Activated CD8-positive, alpha-beta memory T cell treated with anti-CD3 and anti-CD28 coated beads, Interleukin-2, amount 10 ng/mL, durations not matched to agents 7 days and 5 days (primary cell): ENCODE data around the gene MMP20. TPM values are rescaled to one million over a fixed set of nuclear protein-coding genes. Genes with fewer than 3 reads are reported as not detected.

Source experiments
- ATAC-seq: fragments of 150-1000 bp; cut with Tn5 transposase; one replicate; pipeline ENCODE4 v1.10.0; 2021; ENCODE audit warnings: moderate library complexity
- CTCF ChIA-PET: fragments of 350-600 bp; sonication (Branson Sonifier 250); formaldehyde crosslinking; loops from one replicate; lab custom pipeline; 2021; ENCODE audit warnings: antibody characterized with exemption; lab: Charles Lee
- DNase-seq: peaks from one replicate; pipeline ENCODE4 v3.0.0-alpha.2; 2020
- H3K27ac Mint-ChIP-seq: one replicate; pipeline ENCODE4 v1.8.0; 2021; ENCODE audit warnings: mild to moderate bottlenecking, mixed read lengths
- H3K27me3 Mint-ChIP-seq: one replicate; pipeline ENCODE4 v1.8.0; 2021; ENCODE audit warnings: mixed read lengths
- H3K36me3 Mint-ChIP-seq: one replicate; pipeline ENCODE4 v1.8.0; 2021; ENCODE audit warnings: mild to moderate bottlenecking, mixed read lengths
- H3K4me1 Mint-ChIP-seq: one replicate; pipeline ENCODE4 v1.8.0; 2021; ENCODE audit warnings: mixed read lengths
- H3K4me3 Mint-ChIP-seq: one replicate; pipeline ENCODE4 v1.8.0; 2021; ENCODE audit warnings: mild to moderate bottlenecking, moderate library complexity, mixed read lengths
- H3K9me3 Mint-ChIP-seq: one replicate; pipeline ENCODE4 v1.8.0; 2022; ENCODE audit warnings: low read depth, mixed read lengths
- total RNA-seq, 2 experiments: library from RNA; stranded (reverse); gene quantifications; one replicate each; pipeline ENCODE4 v1.2.3, GENCODE V29; 2021

The MMP20 gene
- total RNA-seq, 2 experiments from 2014 or later, result not detected

DNA sequence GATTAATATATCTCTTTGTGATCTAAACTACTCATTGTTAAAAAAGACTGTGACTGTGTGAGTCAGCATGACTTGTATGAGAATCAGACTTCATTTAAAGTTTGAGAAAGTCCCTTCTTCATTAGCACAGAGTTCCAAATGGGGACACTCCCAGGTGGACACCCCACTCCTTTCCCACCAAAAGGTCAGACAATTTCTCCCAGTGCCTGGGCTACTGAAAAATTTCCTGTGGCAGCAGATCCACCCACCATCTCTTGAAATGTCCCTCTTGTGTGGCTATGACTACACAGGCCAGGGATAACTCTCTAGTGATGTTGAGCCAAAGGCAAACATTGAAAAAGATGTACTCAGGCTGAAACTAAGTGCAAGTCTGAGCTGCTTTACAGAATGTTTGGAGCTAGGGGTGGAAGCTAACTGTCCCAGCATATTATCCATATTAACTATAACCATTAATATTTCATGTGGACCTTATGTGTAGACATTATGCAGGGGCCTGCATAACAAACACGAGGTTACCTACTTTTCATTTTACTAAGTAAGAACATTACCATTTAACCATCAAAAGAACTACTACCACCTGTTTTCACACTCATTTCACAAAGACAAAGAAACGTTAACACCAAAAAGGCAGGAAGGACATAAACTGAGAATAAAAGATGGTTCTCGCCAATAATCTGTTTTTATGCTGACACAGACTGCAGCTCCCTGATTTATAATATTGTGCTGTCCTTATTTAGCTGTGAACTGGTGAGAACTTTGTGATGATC lies 44.8 kb downstream of the MMP20 start:
- no peak overlapping the region for H3K27ac Mint-ChIP-seq
- ATAC-seq, result no peak
- DNase-seq, result no peak
- peaks cover 3% of the 10 kb centered on the region for H3K9me3 Mint-ChIP-seq
- H3K4me3 Mint-ChIP-seq, result no peak overlapping the region
- peaks cover 7% of the 10 kb centered on the region for H3K36me3 Mint-ChIP-seq
- H3K4me1 Mint-ChIP-seq, result peaks cover 24% of the 10 kb centered on the region
- CTCF ChIA-PET, result interaction anchor here (1.5 kb wide), 1 partner anchor 33 kb away, joined by 3 read pairs; no protein-coding TSS in a partner anchor
- no peaks in the 10 kb centered on the region for H3K27me3 Mint-ChIP-seq

DNA sequence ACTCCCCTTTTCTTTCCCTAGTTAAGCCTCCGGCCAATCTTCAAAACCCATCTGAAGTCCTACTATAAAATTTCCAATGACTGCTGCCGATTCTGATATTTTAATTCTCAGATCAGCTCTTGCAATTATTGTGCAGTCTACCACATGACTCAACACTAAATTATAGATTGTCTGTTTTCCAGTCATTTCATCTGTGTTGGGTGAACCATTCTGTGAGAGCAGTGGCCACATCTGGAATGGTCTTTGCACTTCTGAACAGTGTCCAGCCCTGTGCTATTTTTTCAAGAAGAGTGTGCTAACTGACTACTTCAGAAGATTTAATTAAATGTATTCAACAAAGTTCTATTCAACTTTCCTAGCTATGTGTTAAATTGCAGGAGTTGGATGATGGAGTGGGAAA lies 47.4 kb downstream of the MMP20 start:
- Mint-ChIP-seq H3K4me3 (no peak overlapping the region), H3K36me3 (peaks cover 4% of the 10 kb centered on the region), H3K27ac (no peak overlapping the region), H3K9me3 (no peaks in the 10 kb centered on the region), H3K27me3 (no peaks in the 10 kb centered on the region), H3K4me1 (peaks cover 24% of the 10 kb centered on the region)
- CTCF ChIA-PET, result no interaction called here
- ATAC-seq, result peak; percentile 23
- no peak for DNase-seq

DNA sequence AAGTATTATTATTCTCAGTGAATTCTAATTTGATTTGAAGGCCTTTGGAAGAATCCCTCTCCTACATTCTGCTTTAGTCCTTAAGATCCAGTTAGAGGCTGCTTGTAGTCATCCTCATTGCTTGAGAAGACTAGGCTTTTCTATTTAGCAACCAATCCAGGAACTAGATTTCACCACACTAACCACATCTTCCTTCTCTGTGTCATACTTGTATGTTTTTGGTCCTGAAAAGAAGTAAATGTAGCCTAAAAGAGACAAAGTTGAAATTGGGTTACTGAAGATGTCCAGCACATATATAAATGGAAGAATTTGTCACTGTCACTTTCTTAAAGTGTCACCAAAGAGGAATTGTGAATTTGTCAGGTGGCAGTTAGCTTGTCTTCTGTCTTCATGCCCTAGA lies 48.0 kb downstream of the MMP20 start:
- Mint-ChIP-seq H3K9me3 (no peaks in the 10 kb centered on the region), H3K4me3 (no peak overlapping the region), H3K36me3 (peaks cover 2% of the 10 kb centered on the region)

DNA sequence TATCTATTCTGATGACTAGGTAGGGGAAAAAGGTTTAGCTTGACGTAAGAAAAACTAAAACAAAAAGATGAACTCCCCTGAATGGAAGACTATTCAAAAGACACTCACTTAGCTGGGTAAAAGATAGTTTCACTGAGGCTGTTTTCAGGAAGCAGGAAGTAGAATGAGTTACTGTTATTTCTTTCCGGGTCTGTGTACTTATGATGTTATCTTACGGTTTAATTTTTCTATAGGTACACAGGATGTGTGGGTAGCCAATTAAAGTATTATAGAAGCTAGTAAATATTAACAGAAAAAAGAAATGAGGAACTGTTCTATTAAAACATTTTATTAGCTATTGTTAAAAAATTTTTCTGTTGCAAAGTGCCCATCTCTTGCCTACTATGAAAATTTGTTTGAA lies 48.8 kb downstream of the MMP20 start:
- Mint-ChIP-seq H3K27me3 (peaks cover 9% of the 10 kb centered on the region), H3K36me3 (peaks cover 2% of the 10 kb centered on the region), H3K4me1 (peaks cover 24% of the 10 kb centered on the region), H3K27ac (peak overlapping the region; percentile 29), H3K9me3 (no peaks in the 10 kb centered on the region), H3K4me3 (no peak overlapping the region)
- no peak for ATAC-seq
- no peak for DNase-seq
- CTCF ChIA-PET, result interaction anchor here (0.8 to 1.3 kb wide), 2 partner anchors 12 to 35 kb away, joined by 3 read pairs; no protein-coding TSS in a partner anchor

More for the DNA sequence above, 48.0 kb downstream of the MMP20 start:
- Mint-ChIP-seq H3K27me3 (peaks cover under 1% of the 10 kb centered on the region), H3K4me1 (peaks cover 24% of the 10 kb centered on the region), H3K27ac (no peak overlapping the region)
- CTCF ChIA-PET, result interaction anchor here (1.3 kb wide), 1 partner anchor 34 kb away, joined by 3 read pairs; no protein-coding TSS in a partner anchor
- DNase-seq (no peak), ATAC-seq (peak; percentile 78)

DNA sequence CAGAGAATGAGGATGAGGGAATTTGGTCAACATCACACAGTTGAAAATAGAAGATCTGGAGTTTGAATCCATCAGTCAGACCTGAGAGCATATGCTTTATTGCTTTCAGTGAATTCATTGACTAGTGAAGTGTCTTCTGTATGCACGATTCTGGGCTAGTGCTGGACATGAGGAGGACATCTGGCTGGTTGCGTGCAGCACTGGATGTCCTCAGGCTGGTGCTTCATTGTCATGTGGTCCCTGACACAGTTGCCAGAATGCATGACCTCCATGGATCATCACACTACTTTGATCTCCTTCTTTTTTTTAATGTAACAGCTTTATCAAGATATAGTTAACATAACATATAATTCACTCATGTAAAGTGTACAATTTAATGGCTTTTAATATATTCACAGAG lies 50.1 kb downstream of the MMP20 start:
- Mint-ChIP-seq H3K27ac (no peak overlapping the region), H3K4me3 (no peak overlapping the region), H3K27me3 (peaks cover 9% of the 10 kb centered on the region), H3K36me3 (peaks cover 2% of the 10 kb centered on the region), H3K4me1 (peaks cover 23% of the 10 kb centered on the region), H3K9me3 (no peaks in the 10 kb centered on the region)
- CTCF ChIA-PET, result no interaction called here
- no peak for DNase-seq
- no peak for ATAC-seq

DNA sequence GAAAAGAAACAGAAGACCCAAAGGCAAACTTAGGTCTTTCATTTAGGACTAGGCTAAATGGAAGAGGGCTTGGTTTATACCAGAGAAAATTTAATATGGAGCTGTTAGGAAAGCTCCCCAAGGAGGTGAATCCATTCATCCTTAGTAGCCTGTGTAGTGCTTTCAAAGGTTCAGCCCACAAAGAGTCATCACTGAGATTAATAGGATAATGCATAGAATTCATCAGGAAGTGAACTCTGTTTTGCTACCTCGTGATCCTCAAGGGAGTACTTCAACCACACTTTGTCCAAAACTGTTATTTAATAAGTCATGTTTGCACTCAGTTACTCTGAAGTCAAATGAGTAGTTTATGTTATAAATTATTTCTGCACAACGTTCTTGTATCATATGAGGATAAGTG lies 51.3 kb downstream of the MMP20 start:
- no peak for ATAC-seq
- DNase-seq, result no peak
- Mint-ChIP-seq H3K4me1 (peaks cover 21% of the 10 kb centered on the region), H3K27ac (no peak overlapping the region), H3K4me3 (no peak overlapping the region), H3K9me3 (no peaks in the 10 kb centered on the region), H3K36me3 (peaks cover 7% of the 10 kb centered on the region), H3K27me3 (peaks cover 13% of the 10 kb centered on the region)
- CTCF ChIA-PET, result no interaction called here

DNA sequence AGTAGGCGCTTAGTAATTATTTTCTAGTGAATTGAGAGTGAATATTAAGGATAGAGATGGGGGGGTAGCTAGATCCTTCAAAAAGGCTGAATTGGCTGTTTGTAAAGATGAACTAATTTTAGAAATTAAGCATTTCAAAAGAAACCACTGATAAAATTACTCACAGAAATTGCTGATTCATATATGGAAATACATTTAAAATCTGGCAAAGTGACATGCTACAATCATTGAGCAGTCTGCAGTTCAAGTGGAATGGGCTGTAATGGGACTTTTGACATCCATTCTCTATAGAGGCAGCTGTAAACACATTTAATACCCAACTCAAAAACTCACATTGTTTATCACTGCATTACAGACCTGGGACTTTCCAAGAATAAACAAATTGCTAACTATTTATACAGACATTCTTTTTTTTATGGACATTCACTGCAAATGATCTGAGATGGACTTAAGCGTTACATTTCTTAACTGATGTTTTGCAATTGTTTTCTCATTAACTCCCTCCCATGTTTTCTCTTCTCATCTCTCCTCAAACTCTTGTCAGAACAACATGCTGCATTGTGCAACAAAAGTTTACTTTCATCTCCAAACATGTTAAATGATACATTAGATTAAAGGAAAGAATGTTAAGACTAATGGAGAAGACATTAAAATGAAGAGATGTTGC lies 52.4 kb downstream of the MMP20 start:
- H3K4me1 Mint-ChIP-seq, result peaks cover 18% of the 10 kb centered on the region
- CTCF ChIA-PET, result no interaction called here
- H3K27me3 Mint-ChIP-seq, result peaks cover 13% of the 10 kb centered on the region
- H3K27ac Mint-ChIP-seq, result no peak overlapping the region
- no peak for ATAC-seq
- peaks cover 11% of the 10 kb centered on the region for H3K36me3 Mint-ChIP-seq
- no peak overlapping the region for H3K4me3 Mint-ChIP-seq
- DNase-seq, result no peak
- H3K9me3 Mint-ChIP-seq, result peaks cover 4% of the 10 kb centered on the region

DNA sequence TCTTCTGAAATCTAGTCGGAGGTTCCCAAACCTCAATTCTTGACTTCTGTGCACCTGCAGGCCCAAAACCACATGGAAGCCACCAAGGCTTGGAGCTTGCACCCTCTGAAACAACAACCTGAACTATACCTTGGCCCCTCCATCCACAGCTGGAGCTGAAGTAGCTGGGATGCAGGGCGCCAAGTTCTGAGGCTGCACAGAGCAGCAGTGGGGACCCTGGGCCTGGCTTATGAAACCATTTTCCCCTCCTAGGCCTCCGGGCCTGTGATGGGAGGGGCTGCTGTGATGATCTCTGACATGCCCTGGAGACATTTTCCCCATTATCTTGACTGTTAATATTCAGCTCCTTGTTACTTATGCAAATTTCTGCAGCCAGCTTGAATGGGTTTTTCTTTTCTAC lies 56.3 kb downstream of the MMP20 start:
- peaks cover 13% of the 10 kb centered on the region for H3K27me3 Mint-ChIP-seq
- CTCF ChIA-PET, result no interaction called here
- no peak overlapping the region for H3K27ac Mint-ChIP-seq
- no peak overlapping the region for H3K4me3 Mint-ChIP-seq
- peaks cover 3% of the 10 kb centered on the region for H3K4me1 Mint-ChIP-seq
- H3K9me3 Mint-ChIP-seq, result peaks cover 8% of the 10 kb centered on the region
- H3K36me3 Mint-ChIP-seq, result peaks cover 17% of the 10 kb centered on the region
- ATAC-seq (no peak), DNase-seq (no peak)

DNA sequence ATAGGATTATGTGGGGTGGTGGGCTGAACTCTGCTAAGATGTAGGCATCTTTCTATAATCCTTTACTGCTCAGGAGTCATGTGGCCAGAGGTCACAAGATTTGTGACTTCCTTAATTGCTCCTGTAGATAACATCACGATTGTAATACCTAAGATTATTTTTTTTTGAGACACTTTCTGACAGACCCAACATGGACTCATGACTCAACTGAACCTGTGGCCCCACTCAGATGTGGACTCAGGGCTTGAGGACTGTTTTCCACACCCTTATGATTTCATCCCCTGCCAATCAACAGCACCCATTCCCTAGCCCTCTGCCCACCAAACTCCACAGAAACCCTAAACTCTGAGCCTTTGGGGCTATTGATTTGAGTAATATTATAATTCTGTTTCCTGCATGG lies 59.0 kb downstream of the MMP20 start:
- Mint-ChIP-seq H3K36me3 (peaks cover 19% of the 10 kb centered on the region), H3K27ac (no peak overlapping the region), H3K4me3 (no peak overlapping the region), H3K4me1 (peaks cover 23% of the 10 kb centered on the region), H3K27me3 (peaks cover 14% of the 10 kb centered on the region), H3K9me3 (peaks cover 8% of the 10 kb centered on the region)
- DNase-seq (no peak), ATAC-seq (no peak)
- CTCF ChIA-PET, result no interaction called here

DNA sequence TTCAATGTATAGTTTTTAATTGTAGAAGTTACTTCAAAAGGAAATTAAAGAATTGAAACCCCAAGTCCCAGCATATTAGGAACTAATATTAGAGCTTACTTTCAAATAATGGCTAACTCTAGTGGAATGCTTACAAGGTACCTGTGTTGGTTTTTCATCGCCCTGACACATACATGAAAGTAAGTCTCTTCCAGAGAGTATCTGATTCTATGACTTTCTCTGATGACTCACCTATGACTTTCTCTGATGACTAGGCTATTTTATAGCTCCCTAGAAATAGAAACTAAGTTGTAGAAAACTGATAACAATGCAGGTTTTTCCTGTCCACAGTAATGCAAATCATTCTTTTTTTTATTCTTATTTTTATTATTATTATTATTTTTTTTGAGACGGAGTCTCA lies 61.0 kb downstream of the MMP20 start:
- Mint-ChIP-seq H3K9me3 (peaks cover 8% of the 10 kb centered on the region), H3K36me3 (peaks cover 17% of the 10 kb centered on the region), H3K4me3 (no peak overlapping the region), H3K27ac (no peak overlapping the region), H3K27me3 (peaks cover 13% of the 10 kb centered on the region), H3K4me1 (peaks cover 41% of the 10 kb centered on the region)
- ATAC-seq, result peak; percentile 69
- CTCF ChIA-PET, result interaction anchor here (0.7 to 2.5 kb wide), 3 partner anchors 12 to 49 kb away, joined by 3 to 6 read pairs (median 3); no protein-coding TSS in a partner anchor
- DNase-seq, result no peak

DNA sequence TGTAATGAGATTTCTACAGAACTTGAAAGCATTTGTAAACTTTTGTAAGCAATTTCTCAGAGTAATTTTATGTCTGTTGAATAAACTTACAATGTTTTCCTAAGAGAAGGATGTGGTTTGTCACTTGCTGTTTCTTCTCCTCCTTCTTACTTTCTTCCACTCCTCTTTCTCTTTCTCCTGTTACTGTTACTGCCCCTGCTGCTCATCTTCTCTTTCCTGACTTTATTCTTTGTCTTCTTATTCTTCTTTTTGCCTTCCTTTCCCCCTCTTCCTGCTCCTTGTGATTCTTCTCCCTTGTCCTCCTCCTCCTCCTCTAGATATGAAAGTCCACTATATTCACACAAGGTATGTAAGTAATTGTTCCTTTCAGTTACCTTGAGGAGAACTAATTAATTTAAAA lies 63.5 kb downstream of the MMP20 start:
- Mint-ChIP-seq H3K9me3 (no peaks in the 10 kb centered on the region), H3K4me3 (no peak overlapping the region), H3K27me3 (peaks cover 16% of the 10 kb centered on the region), H3K27ac (peak overlapping the region; percentile 21), H3K4me1 (peaks cover 43% of the 10 kb centered on the region), H3K36me3 (peaks cover 12% of the 10 kb centered on the region)
- DNase-seq (no peak), ATAC-seq (no peak)
- CTCF ChIA-PET, result no interaction called here

DNA sequence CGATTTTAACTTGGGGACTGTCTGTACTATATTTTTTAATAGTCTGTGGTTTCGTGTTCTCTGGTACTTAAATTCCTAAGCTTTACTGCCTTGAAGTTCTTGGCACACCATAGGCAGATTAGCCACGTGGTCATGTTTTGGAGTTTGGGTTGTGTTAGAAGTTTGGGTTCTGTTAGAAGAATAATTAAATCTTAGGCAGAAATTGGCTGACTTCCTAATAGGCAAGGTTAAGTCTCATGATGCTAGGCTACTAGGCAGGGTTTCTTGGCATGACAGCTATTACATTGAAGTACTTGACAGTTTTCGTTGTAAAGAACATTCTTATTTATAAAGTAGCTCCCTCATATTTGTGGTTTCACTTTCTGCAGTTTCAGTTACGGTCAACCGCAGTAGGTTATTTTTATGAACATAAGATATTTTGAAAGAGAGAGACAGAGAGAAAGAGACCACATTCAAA lies 64.5 kb downstream of the MMP20 start:
- Mint-ChIP-seq H3K4me3 (peak overlapping the region; percentile 58), H3K27ac (peak overlapping the region; percentile 72), H3K4me1 (peaks cover 43% of the 10 kb centered on the region), H3K9me3 (no peaks in the 10 kb centered on the region), H3K36me3 (peaks cover 7% of the 10 kb centered on the region), H3K27me3 (peaks cover 19% of the 10 kb centered on the region)
- DNase-seq, result no peak
- peak; percentile 68 for ATAC-seq
- CTCF ChIA-PET, result interaction anchor here (1.1 kb wide), 2 partner anchors 38 to 170 kb away, joined by 3 to 4 read pairs; no protein-coding TSS in a partner anchor

DNA sequence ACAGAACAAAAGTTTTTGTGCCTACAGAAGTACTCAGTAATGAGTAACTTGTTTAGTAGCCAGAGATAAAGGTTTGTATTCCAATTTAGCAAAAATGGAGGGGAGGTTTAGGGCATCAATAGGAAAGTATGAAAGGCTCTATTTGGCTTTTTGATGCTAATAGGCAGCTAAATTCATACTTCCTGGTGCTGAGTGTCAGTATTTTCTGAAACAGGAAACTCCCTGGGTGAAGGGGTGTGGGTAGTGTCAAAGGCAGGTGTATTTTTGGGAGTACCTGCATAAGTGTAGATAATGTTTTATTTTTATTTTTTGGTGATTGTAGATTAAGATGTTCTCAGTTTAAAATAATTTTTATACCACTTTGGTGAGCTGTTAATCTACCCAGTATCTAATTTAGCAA lies 65.3 kb downstream of the MMP20 start:
- Mint-ChIP-seq H3K27ac (no peak overlapping the region), H3K9me3 (no peaks in the 10 kb centered on the region), H3K27me3 (peaks cover 19% of the 10 kb centered on the region), H3K4me3 (no peak overlapping the region), H3K4me1 (peaks cover 43% of the 10 kb centered on the region), H3K36me3 (peaks cover 7% of the 10 kb centered on the region)
- DNase-seq (no peak), ATAC-seq (peak; percentile 54)
- CTCF ChIA-PET, result interaction anchor here (0.9 to 1.1 kb wide), 5 partner anchors 34 to 217 kb away, joined by 3 to 4 read pairs (median 3); no protein-coding TSS in a partner anchor
